ENCODE results near the gene INPPL1.

DNA sequence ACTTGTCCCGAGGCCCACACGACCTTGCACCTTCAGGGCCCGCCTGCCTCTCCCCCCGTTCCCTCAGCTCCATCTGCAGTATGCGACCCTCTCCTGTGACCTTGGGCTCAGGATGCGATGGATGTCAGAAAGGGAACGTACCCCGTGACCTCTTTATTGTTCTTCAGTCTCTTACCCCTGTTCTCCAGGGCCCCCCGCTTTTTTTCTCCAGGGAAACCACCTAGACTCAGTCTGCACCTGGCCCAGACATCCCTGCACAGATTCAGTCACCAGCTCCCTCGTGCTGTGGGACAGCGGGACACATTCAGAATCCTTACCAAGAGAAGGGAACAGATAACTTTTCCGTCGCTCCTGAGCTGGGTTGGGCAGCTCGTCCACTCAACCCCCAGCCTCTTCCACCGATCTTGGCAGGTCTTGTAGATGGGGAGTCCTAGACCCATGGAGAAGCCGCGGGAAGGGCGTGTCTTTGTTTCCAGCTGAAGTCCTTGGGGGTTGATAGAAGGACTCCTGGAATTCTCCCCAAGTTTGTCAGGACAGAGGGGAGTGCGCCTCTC is 20.8 kb downstream of the INPPL1 start:
- TF ChIP-seq, protein P1, sequence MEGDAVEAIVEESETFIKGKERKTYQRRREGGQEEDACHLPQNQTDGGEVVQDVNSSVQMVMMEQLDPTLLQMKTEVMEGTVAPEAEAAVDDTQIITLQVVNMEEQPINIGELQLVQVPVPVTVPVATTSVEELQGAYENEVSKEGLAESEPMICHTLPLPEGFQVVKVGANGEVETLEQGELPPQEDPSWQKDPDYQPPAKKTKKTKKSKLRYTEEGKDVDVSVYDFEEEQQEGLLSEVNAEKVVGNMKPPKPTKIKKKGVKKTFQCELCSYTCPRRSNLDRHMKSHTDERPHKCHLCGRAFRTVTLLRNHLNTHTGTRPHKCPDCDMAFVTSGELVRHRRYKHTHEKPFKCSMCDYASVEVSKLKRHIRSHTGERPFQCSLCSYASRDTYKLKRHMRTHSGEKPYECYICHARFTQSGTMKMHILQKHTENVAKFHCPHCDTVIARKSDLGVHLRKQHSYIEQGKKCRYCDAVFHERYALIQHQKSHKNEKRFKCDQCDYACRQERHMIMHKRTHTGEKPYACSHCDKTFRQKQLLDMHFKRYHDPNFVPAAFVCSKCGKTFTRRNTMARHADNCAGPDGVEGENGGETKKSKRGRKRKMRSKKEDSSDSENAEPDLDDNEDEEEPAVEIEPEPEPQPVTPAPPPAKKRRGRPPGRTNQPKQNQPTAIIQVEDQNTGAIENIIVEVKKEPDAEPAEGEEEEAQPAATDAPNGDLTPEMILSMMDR (IDR thresholded peaks at IDR 0.05), result no peak
- TF ChIP-seq POLR2A (IDR thresholded peaks at IDR 0.05), result no peak
- TF ChIP-seq POLR2AphosphoS5 (IDR thresholded peaks at IDR 0.05), result no peak
- TF ChIP-seq EP300 (IDR thresholded peaks at IDR 0.05), result no peak

All from suprapubic skin (tissue), 4 donors.